ENCODE results near the gene TTBK2.

TTBK2 gene

GRCh38 chr15:42724276-42724675, 196.3 kb downstream of the TTBK2 start:
- DNase-seq: no peak

- no peak for DNase-seq
These were observed 197.5 kb downstream of the TTBK2 start for GRCh38 chr15:42723068-42723467.

- DNase-seq: no peak
These were observed 198.7 kb downstream of the TTBK2 start for GRCh38 chr15:42721916-42722315.

- no peak for DNase-seq
These were observed 199.6 kb downstream of the TTBK2 start for GRCh38 chr15:42721016-42721415.

- no peak for DNase-seq
These were observed 200.5 kb downstream of the TTBK2 start for GRCh38 chr15:42720071-42720470.

GRCh38 chr15:42719043-42719442, 201.5 kb downstream of the TTBK2 start:
- DNase-seq: no peak

- no peak for DNase-seq
These were observed 204.0 kb downstream of the TTBK2 start for GRCh38 chr15:42716626-42717025.

- DNase-seq: no peak
These were observed 204.5 kb downstream of the TTBK2 start for GRCh38 chr15:42716125-42716524.

- no peak for DNase-seq
These were observed 208.0 kb downstream of the TTBK2 start for GRCh38 chr15:42712584-42712983.

- no peak for DNase-seq
These were observed 208.8 kb downstream of the TTBK2 start for GRCh38 chr15:42711746-42712145.

GRCh38 chr15:42710662-42711061, 209.9 kb downstream of the TTBK2 start:
- no peak for DNase-seq

- DNase-seq: no peak
These were observed 212.6 kb downstream of the TTBK2 start for GRCh38 chr15:42707873-42708544.

- DNase-seq: no peak
These were observed 213.5 kb downstream of the TTBK2 start for GRCh38 chr15:42707068-42707467.

GRCh38 chr15:42705336-42705735, 215.2 kb downstream of the TTBK2 start:
- no peak for DNase-seq

GRCh38 chr15:42704492-42704926, 216.1 kb downstream of the TTBK2 start:
- DNase-seq: no peak

GRCh38 chr15:42696626-42697025, 224.0 kb downstream of the TTBK2 start:
- DNase-seq: no peak

GRCh38 chr15:42695527-42696071, 225.0 kb downstream of the TTBK2 start:
- DNase-seq: no peak

GRCh38 chr15:42694398-42694797, 226.2 kb downstream of the TTBK2 start:
- DNase-seq: no peak

GRCh38 chr15:42693942-42694341, 226.6 kb downstream of the TTBK2 start:
- DNase-seq: no peak

- DNase-seq: no peak
These were observed 227.1 kb downstream of the TTBK2 start for GRCh38 chr15:42693496-42693895.

GRCh38 chr15:42692997-42693396, 227.6 kb downstream of the TTBK2 start:
- DNase-seq: no peak

GRCh38 chr15:42692536-42692935, 228.0 kb downstream of the TTBK2 start:
- DNase-seq: no peak

GRCh38 chr15:42691770-42692169, 228.8 kb downstream of the TTBK2 start:
- DNase-seq: no peak

GRCh38 chr15:42691308-42691707, 229.3 kb downstream of the TTBK2 start:
- DNase-seq: no peak

Measured in SIG-M5 (cell line).